T-helper 1 cell treated with Interleukin-12 subunit alpha and Interleukin-12 subunit beta and Interleukin-4 antibody, amounts not matched to agents 30 ng/mL and 1 ng/mL, for 36 hours (primary cell): Measurements from ENCODE around the gene DGKZ. TPM values are rescaled to one million over a fixed set of nuclear protein-coding genes. Genes with fewer than 3 reads are reported as not detected.

Experiments used
- intact Hi-C: fragments of 100-400 bp; cut with micrococcal nuclease; formaldehyde crosslinking; loops from one replicate; pipeline ENCODE4 v1.15.1; 2024
- total RNA-seq: library from RNA; stranded (reverse); gene quantifications from 2 replicates; pipeline ENCODE4 v1.2.3, GENCODE V29; 2022

DGKZ gene
- total RNA-seq, 1 donor from 2014 or later = 144 TPM

GRCh38 chr11:46391186-46391577 is 43.9 kb downstream of the DGKZ start:
- intact Hi-C loops = no loop called here

- intact Hi-C loops = no loop called here
Measured at GRCh38 chr11:46391578-46392420, 44.5 kb downstream of the DGKZ start, which contains the start of gene CHRM4. TSS of gene CHRM4 (minus strand) at chr11:46391776. CDS start at chr11:46386557, 5,219 bp downstream.

GRCh38 chr11:46392421-46393230 is 45.4 kb downstream of the DGKZ start:
- intact Hi-C loops = no loop called here

- intact Hi-C loops = no loop called here
Measured at GRCh38 chr11:46393231-46393616, 46.0 kb downstream of the DGKZ start.

- intact Hi-C loops = no loop called here
Measured at GRCh38 chr11:46393759-46394158, 46.5 kb downstream of the DGKZ start.

GRCh38 chr11:46397526-46397925 is 50.3 kb downstream of the DGKZ start:
- intact Hi-C loops = no loop called here

- intact Hi-C loops = no loop called here
Measured at GRCh38 chr11:46402957-46403902, 56.0 kb downstream of the DGKZ start.

- intact Hi-C loops = no loop called here
Measured at GRCh38 chr11:46404476-46405017, 57.3 kb downstream of the DGKZ start.

- intact Hi-C loops = no loop called here
Measured at GRCh38 chr11:46407635-46408034, 60.4 kb downstream of the DGKZ start.

- intact Hi-C loops = no loop called here
Measured at GRCh38 chr11:46408407-46408986, 61.2 kb downstream of the DGKZ start.

GRCh38 chr11:46410021-46410420 is 62.8 kb downstream of the DGKZ start:
- intact Hi-C loops = no loop called here

GRCh38 chr11:46413760-46414465 is 66.7 kb downstream of the DGKZ start:
- intact Hi-C loops = no loop called here

- intact Hi-C loops = no loop called here
Measured at GRCh38 chr11:46414466-46414796, 67.2 kb downstream of the DGKZ start.

GRCh38 chr11:46414879-46415278 is 67.6 kb downstream of the DGKZ start:
- intact Hi-C loops = no loop called here

- intact Hi-C loops = no loop called here
Measured at GRCh38 chr11:46417711-46418110, 70.4 kb downstream of the DGKZ start.

- intact Hi-C loops = no loop called here
Measured at GRCh38 chr11:46418751-46419150, 71.5 kb downstream of the DGKZ start.

- intact Hi-C loops = no loop called here
Measured at GRCh38 chr11:46420513-46420912, 73.2 kb downstream of the DGKZ start.

- intact Hi-C loops = no loop called here
Measured at GRCh38 chr11:46421257-46421880, 74.1 kb downstream of the DGKZ start.

- intact Hi-C loops = no loop called here
Measured at GRCh38 chr11:46422588-46422987, 75.3 kb downstream of the DGKZ start.
